ENCODE results near the gene SAFB.

SAFB gene

DNA sequence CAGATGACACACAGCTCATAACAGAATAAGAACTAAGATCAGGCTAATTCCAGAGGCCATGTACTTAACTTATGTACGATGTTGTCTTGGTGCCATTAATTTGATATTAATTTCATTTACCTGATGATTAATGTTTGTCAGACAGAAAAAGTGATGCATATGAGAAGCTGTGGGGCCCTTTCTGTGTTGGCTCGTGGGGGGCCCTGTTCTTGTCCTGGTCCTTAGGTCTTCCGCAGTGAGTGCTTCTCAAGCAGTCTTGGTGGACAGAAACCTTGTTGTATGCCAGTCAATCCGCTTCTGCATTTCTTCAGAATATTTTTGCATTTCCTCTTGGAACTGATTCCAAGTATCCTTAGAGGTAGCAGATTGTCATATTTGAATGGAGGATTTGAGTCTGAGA, 20.2 kb downstream of the SAFB start:
- Histone ChIP-seq H3K27me3 (ENCODE audit: insufficient read depth, low read length, poor library complexity, severe bottlenecking) (no peaks in the 10 kb centered on the region), H2AFZ (ENCODE audit: low read length) (no peak overlapping the region), H3K9me3 (ENCODE audit: insufficient read depth, low read depth, low read length) (no peaks in the 10 kb centered on the region), H3K4me1 (ENCODE audit: insufficient read depth, low read length, poor library complexity, severe bottlenecking) (no peaks in the 10 kb centered on the region), H3K4me2 (ENCODE audit: low read depth, low read length, poor library complexity, severe bottlenecking) (no peak overlapping the region), H4K20me1 (ENCODE audit: insufficient read depth, low read length, poor library complexity, severe bottlenecking) (peaks cover 87% of the 10 kb centered on the region), H3F3A (ENCODE audit: low read depth) (no peaks in the 10 kb centered on the region), H3K4me3 (ENCODE audit: low read length, poor library complexity, severe bottlenecking) (no peak overlapping the region), H3K9ac (ENCODE audit: low read depth, low read length, poor library complexity, severe bottlenecking) (no peak overlapping the region), H3K36me3 (ENCODE audit: insufficient read depth, low read length) (peaks cover 78% of the 10 kb centered on the region), H3K9me2 (replicated peaks; ENCODE audit: low read depth, low read length) (no peaks in the 10 kb centered on the region), H3K79me2 (ENCODE audit: insufficient read depth, low read length) (peaks cover 85% of the 10 kb centered on the region)
- TF ChIP-seq, protein P1, sequence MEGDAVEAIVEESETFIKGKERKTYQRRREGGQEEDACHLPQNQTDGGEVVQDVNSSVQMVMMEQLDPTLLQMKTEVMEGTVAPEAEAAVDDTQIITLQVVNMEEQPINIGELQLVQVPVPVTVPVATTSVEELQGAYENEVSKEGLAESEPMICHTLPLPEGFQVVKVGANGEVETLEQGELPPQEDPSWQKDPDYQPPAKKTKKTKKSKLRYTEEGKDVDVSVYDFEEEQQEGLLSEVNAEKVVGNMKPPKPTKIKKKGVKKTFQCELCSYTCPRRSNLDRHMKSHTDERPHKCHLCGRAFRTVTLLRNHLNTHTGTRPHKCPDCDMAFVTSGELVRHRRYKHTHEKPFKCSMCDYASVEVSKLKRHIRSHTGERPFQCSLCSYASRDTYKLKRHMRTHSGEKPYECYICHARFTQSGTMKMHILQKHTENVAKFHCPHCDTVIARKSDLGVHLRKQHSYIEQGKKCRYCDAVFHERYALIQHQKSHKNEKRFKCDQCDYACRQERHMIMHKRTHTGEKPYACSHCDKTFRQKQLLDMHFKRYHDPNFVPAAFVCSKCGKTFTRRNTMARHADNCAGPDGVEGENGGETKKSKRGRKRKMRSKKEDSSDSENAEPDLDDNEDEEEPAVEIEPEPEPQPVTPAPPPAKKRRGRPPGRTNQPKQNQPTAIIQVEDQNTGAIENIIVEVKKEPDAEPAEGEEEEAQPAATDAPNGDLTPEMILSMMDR (conservative IDR thresholded peaks at IDR 0.05; ENCODE audit: low read length): no peak
- TF ChIP-seq EZH2phosphoT487 (IDR thresholded peaks at IDR 0.05; ENCODE audit: borderline replicate concordance): no peak

DNA sequence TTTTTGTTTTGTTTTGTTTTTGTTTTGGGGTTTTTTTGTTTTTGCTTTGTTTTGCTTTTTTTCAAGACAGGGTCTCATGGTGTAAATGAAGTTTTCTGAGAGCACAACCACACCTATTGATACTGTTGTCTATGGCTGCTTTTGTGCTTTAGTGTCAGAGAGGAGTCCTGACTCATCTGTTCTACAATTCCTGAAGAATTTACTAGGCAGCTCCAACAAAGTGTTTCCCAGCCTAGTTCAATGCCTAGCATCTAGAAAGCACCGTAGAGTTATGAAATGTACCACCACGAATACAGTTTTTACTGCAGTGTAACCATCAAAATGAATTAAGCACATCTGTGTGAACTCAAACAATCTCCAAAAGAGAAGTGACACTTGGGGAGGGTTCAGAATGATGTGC, 21.2 kb downstream of the SAFB start:
- Histone ChIP-seq H3K9me2 (replicated peaks; ENCODE audit: low read depth, low read length) (no peaks in the 10 kb centered on the region), H3K9ac (ENCODE audit: low read depth, low read length, poor library complexity, severe bottlenecking) (no peak overlapping the region), H3K79me2 (ENCODE audit: insufficient read depth, low read length) (peaks cover 76% of the 10 kb centered on the region), H4K20me1 (ENCODE audit: insufficient read depth, low read length, poor library complexity, severe bottlenecking) (peaks cover 81% of the 10 kb centered on the region), H2AFZ (ENCODE audit: low read length) (no peak overlapping the region), H3K36me3 (ENCODE audit: insufficient read depth, low read length) (peaks cover 80% of the 10 kb centered on the region), H3K4me2 (ENCODE audit: low read depth, low read length, poor library complexity, severe bottlenecking) (no peak overlapping the region), H3K9me3 (ENCODE audit: insufficient read depth, low read depth, low read length) (no peaks in the 10 kb centered on the region), H3F3A (ENCODE audit: low read depth) (no peaks in the 10 kb centered on the region), H3K4me1 (ENCODE audit: insufficient read depth, low read length, poor library complexity, severe bottlenecking) (no peaks in the 10 kb centered on the region), H3K4me3 (ENCODE audit: low read length, poor library complexity, severe bottlenecking) (no peak overlapping the region), H3K27me3 (ENCODE audit: insufficient read depth, low read length, poor library complexity, severe bottlenecking) (no peaks in the 10 kb centered on the region)
- TF ChIP-seq EZH2phosphoT487 (IDR thresholded peaks at IDR 0.05; ENCODE audit: borderline replicate concordance): no peak
- TF ChIP-seq, protein P1 (conservative IDR thresholded peaks at IDR 0.05; ENCODE audit: low read length): no peak

GRCh38 chr19:5645409-5645808, 22.5 kb downstream of the SAFB start:
- Histone ChIP-seq H3K36me3 (ENCODE audit: insufficient read depth, low read length) (peaks cover 88% of the 10 kb centered on the region), H3F3A (ENCODE audit: low read depth) (no peaks in the 10 kb centered on the region), H3K79me2 (ENCODE audit: insufficient read depth, low read length) (peaks cover 62% of the 10 kb centered on the region), H4K20me1 (ENCODE audit: insufficient read depth, low read length, poor library complexity, severe bottlenecking) (peaks cover 72% of the 10 kb centered on the region), H3K4me3 (ENCODE audit: low read length, poor library complexity, severe bottlenecking) (no peak overlapping the region), H3K4me2 (ENCODE audit: low read depth, low read length, poor library complexity, severe bottlenecking) (no peak overlapping the region), H2AFZ (ENCODE audit: low read length) (no peak overlapping the region), H3K9ac (ENCODE audit: low read depth, low read length, poor library complexity, severe bottlenecking) (no peak overlapping the region), H3K4me1 (ENCODE audit: insufficient read depth, low read length, poor library complexity, severe bottlenecking) (no peaks in the 10 kb centered on the region), H3K9me2 (replicated peaks; ENCODE audit: low read depth, low read length) (no peaks in the 10 kb centered on the region), H3K9me3 (ENCODE audit: insufficient read depth, low read depth, low read length) (no peaks in the 10 kb centered on the region), H3K27me3 (ENCODE audit: insufficient read depth, low read length, poor library complexity, severe bottlenecking) (no peaks in the 10 kb centered on the region)
- TF ChIP-seq, protein P1 (conservative IDR thresholded peaks at IDR 0.05; ENCODE audit: low read length): no peak
- TF ChIP-seq EZH2phosphoT487 (IDR thresholded peaks at IDR 0.05; ENCODE audit: borderline replicate concordance): no peak

Measured in Loucy (cell line).